ENCODE measurements around the gene PLEKHD1. TPM values are rescaled to one million over a fixed set of nuclear protein-coding genes. Genes with fewer than 3 reads are reported as not detected.

Gene PLEKHD1
- total RNA-seq, 1 donor from 2014 or later, result 0.14 TPM

DNA sequence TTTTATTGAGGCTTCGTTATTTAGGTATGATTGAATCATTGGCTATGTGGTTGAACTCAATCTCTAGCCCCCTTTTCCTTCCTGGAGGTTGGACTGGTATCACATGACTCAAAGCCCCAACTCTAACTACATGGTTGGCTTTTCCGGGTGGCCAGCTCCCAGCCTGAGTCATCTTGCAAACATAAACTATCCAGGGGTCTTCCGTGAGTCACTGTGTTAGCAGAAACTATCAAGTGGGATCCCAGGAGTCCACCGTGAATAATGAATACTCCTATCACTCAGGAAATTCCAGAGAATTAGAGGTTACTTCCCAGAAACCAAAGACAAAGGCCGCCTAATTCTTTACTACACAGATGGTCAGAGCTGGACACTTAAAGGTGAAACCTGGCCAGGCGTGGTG lies 19.7 kb upstream of the PLEKHD1 start:
- Mint-ChIP-seq H3K27ac (ENCODE audit: unreplicated experiment) (no peak overlapping the region), H3K27me3 (ENCODE audit: low read depth) (no peaks in the 10 kb centered on the region)
- TF ChIP-seq, protein P1, sequence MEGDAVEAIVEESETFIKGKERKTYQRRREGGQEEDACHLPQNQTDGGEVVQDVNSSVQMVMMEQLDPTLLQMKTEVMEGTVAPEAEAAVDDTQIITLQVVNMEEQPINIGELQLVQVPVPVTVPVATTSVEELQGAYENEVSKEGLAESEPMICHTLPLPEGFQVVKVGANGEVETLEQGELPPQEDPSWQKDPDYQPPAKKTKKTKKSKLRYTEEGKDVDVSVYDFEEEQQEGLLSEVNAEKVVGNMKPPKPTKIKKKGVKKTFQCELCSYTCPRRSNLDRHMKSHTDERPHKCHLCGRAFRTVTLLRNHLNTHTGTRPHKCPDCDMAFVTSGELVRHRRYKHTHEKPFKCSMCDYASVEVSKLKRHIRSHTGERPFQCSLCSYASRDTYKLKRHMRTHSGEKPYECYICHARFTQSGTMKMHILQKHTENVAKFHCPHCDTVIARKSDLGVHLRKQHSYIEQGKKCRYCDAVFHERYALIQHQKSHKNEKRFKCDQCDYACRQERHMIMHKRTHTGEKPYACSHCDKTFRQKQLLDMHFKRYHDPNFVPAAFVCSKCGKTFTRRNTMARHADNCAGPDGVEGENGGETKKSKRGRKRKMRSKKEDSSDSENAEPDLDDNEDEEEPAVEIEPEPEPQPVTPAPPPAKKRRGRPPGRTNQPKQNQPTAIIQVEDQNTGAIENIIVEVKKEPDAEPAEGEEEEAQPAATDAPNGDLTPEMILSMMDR (conservative IDR thresholded peaks at IDR 0.05), result no peak

DNA sequence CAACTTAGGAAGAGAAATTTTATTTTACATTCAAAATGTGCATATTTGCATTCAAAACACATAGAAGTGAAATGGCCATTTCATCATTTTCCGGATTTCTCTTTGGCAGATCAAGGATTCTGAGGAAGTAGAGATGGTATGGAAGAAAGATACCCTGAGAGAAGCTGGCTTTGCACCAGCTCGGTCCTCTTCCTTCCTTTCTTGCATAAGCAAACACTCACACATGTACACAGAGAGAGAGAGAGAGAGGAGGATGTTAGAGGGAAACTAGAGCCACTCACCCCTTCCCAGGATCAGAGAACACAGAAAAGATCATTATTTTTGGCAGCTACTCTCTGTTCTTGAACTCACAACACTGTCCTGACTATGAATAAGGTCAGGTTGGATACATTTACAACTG lies 15.6 kb upstream of the PLEKHD1 start:
- Mint-ChIP-seq H3K4me3 (no peak overlapping the region), H3K4me1 (no peaks in the 10 kb centered on the region), H3K9me3 (no peaks in the 10 kb centered on the region), H3K36me3 (ENCODE audit: low read depth) (no peaks in the 10 kb centered on the region), H3K27me3 (ENCODE audit: low read depth) (no peaks in the 10 kb centered on the region), H3K27ac (ENCODE audit: unreplicated experiment) (no peak overlapping the region)
- no peak for DNase-seq (ENCODE audit: low read depth, low spot score)
- TF ChIP-seq, protein P1 (conservative IDR thresholded peaks at IDR 0.05), result no peak

More for the DNA sequence above, 19.7 kb upstream of the PLEKHD1 start:
- DNase-seq (ENCODE audit: low read depth, low spot score), result no peak
- Mint-ChIP-seq H3K9me3 (no peaks in the 10 kb centered on the region), H3K4me3 (no peak overlapping the region), H3K36me3 (ENCODE audit: low read depth) (no peaks in the 10 kb centered on the region), H3K4me1 (no peaks in the 10 kb centered on the region)

DNA sequence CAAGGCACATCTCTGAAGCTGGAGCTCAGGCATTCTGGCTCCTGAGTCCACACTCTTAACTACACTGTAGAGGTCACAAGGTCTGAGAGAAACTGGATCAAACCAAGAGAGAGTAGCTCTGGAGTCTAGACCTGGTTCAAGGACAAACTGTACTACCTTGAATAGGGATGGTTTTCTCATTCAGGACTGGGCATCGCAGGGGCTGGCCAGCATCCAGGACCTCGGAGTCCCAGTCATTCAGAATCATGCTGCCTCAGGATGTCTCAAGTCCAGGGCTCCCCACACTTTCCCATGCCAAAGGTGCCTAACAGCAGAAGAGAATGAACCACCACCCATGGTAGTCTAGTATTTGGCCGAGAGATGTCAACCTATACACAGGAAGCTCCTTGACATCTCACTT lies 13.1 kb upstream of the PLEKHD1 start:
- Mint-ChIP-seq H3K27me3 (ENCODE audit: low read depth) (peaks cover 4% of the 10 kb centered on the region), H3K4me1 (no peaks in the 10 kb centered on the region), H3K27ac (ENCODE audit: unreplicated experiment) (no peak overlapping the region), H3K4me3 (no peak overlapping the region), H3K36me3 (ENCODE audit: low read depth) (no peaks in the 10 kb centered on the region), H3K9me3 (no peaks in the 10 kb centered on the region)
- DNase-seq (ENCODE audit: low read depth, low spot score), result no peak
- TF ChIP-seq, protein P1 (conservative IDR thresholded peaks at IDR 0.05), result no peak

DNA sequence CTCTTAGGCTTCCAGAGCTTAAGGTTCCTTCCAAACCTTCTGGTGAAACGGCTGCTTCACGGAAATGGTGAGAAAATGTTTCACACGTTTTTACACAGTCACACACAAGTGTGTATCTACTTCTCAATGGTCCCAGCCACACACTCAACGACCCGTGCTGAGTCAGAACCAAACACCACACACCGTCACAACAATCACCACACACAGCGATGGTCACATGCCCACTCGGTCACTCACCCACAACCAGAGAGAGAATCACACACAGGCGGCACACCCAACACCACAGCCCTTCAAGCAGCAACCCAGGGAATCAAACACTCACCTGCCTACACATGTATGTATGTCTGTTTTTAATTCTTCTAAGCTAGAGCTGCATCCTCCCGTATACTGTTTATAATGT lies 12.6 kb upstream of the PLEKHD1 start:
- DNase-seq (ENCODE audit: low read depth, low spot score), result no peak
- peak overlapping the region; percentile 57 for H3K27ac Mint-ChIP-seq (ENCODE audit: unreplicated experiment)
- H3K9me3 Mint-ChIP-seq, result peaks cover 3% of the 10 kb centered on the region
- peaks cover 4% of the 10 kb centered on the region for H3K27me3 Mint-ChIP-seq (ENCODE audit: low read depth)
- TF ChIP-seq, protein P1 (conservative IDR thresholded peaks at IDR 0.05), result no peak
- H3K4me1 Mint-ChIP-seq, result no peaks in the 10 kb centered on the region
- no peaks in the 10 kb centered on the region for H3K36me3 Mint-ChIP-seq (ENCODE audit: low read depth)
- no peak overlapping the region for H3K4me3 Mint-ChIP-seq

DNA sequence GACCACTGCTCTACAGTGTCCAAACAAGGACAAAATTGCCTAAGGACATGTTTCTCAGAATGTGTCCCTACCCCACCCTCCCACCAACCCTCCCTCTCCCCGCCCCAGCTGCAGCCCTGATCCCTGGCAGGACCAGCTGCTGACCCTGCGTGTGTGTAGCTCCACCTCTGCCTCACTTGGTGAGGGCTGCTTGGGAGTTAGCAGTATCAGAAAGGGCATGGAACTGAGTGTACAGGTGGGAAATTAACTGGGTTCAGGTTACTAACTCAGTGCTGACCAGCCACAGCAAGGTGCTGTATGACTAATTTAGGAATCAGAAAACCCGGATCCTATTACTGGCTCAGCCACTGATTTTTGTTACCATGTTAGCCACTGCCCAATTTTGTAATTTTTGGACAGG lies 11.3 kb upstream of the PLEKHD1 start:
- Mint-ChIP-seq H3K4me3 (no peak overlapping the region), H3K4me1 (no peaks in the 10 kb centered on the region), H3K9me3 (peaks cover 3% of the 10 kb centered on the region), H3K36me3 (ENCODE audit: low read depth) (no peaks in the 10 kb centered on the region), H3K27me3 (ENCODE audit: low read depth) (peaks cover 4% of the 10 kb centered on the region), H3K27ac (ENCODE audit: unreplicated experiment) (no peak overlapping the region)
- TF ChIP-seq, protein P1 (conservative IDR thresholded peaks at IDR 0.05), result no peak
- DNase-seq (ENCODE audit: low read depth, low spot score), result no peak

DNA sequence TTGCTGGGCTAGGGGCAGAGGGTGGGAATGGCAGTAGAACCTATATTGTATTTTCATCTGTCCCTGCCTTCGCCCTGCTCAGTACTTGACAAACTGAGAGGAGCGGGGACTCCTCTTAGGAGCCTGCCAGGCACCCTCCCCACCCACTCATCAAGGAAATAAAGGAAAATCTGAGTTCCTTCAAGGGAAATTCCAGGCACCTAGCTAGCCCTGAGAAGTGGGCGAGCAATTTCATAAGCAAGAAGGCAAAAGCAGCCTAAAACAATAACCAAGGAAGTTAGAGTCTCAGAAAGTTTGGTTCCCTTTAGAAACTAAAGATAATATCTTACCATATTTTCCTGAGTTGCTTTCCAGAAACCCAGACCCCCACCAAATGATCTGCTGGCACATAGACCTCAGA lies 10.6 kb upstream of the PLEKHD1 start:
- Mint-ChIP-seq H3K4me1 (no peaks in the 10 kb centered on the region), H3K4me3 (no peak overlapping the region), H3K27me3 (ENCODE audit: low read depth) (peaks cover 5% of the 10 kb centered on the region), H3K27ac (ENCODE audit: unreplicated experiment) (no peak overlapping the region), H3K9me3 (peaks cover 3% of the 10 kb centered on the region), H3K36me3 (ENCODE audit: low read depth) (no peaks in the 10 kb centered on the region)
- no peak for DNase-seq (ENCODE audit: low read depth, low spot score)
- TF ChIP-seq, protein P1 (conservative IDR thresholded peaks at IDR 0.05), result no peak
